NCI-H345 (cell line): ENCODE data around the gene PLGRKT.
A peak's percentile ranks its signal among the peaks of the same experiment; 100 is the strongest.
"Not testable (repeated sequence)": the region's sequence is repeated elsewhere in the genome, so short reads cannot be mapped to it uniquely, and the experiment has no call there.

Source experiments
- DNase-seq: peaks from one replicate; lab custom pipeline; 2025; lab: John Stamatoyannopoulos, UW

PLGRKT gene, protein sequence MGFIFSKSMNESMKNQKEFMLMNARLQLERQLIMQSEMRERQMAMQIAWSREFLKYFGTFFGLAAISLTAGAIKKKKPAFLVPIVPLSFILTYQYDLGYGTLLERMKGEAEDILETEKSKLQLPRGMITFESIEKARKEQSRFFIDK

DNA sequence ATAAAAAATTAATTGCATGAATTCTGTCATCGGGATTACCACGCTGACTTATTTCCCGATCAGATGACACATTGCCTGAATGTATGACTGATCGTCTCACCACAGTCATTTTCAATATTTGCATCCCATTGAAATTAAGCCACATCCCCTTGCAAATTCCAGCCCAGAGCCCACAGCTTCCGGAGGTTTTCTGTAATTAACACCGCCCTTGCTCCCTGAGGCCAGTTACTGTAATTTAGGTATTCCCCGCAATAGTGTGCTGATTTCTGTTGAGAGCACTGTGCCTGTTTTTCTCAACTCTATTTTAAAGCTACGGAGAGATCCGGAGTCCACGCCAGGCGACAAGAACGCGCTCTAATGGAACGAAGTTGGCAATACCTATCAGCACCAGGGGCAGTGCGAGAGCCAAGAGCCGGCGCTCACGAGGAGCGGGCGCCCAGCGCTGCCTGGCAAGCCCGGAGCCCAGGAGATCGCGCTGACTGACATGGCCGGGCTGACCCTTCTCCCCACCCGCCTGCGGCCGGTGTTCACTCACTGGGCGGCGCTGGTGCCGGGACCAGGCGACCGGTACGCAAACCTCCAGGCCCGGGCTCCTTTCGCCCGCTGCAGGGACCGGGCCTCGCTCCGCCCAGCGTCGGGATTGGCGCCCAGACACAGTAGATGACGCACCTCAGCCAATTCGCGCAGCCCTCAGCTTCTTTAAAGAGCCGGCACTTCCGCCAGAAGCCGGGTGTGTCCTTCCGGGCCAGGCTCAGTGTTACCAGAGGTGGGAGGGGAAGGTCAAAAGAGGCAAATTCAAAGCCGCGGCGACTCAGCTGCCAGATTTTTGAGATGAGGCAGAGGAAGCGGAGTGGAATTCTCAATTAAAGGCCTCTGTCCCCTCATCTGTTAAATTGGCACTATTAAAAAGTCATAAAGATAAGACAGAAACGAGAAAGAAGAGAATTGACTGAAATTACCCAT lies at the start of gene PLGRKT:
PLGRKT (minus strand) TSS at position 672 of the 963 bp plus-strand sequence. CDS start 5,948 bp downstream, outside the sequence.
- peak; percentile 97 for DNase-seq

DNA sequence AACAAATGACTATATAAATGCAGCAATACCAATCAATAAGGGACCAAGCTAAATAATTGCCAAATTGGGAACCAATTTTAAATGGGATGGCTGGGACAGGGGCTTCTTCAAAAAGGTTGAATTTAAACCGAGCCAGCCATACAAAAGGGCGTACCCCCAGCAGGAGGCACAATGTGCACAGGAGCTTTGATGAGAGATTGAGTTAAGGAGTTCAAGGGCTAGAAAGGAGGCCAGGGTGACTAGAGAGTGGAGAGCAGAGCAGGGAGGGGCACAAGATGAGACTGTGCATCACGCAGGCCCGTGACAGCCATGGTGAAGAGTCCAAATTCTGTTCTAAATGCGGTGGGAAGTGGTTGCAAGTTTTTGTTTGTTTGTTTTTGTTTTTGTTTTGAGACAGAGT lies 49.3 kb upstream of the PLGRKT start:
- no peak for DNase-seq

GRCh38 chr9:5485378-5486085 lies 47.8 kb upstream of the PLGRKT start:
- DNase-seq: no peak

- no peak for DNase-seq
These were observed 45.6 kb upstream of the PLGRKT start for GRCh38 chr9:5483306-5483705.

GRCh38 chr9:5482194-5482593 lies 44.5 kb upstream of the PLGRKT start:
- no peak for DNase-seq

GRCh38 chr9:5481322-5482040 lies 43.8 kb upstream of the PLGRKT start:
- DNase-seq: no peak

DNA sequence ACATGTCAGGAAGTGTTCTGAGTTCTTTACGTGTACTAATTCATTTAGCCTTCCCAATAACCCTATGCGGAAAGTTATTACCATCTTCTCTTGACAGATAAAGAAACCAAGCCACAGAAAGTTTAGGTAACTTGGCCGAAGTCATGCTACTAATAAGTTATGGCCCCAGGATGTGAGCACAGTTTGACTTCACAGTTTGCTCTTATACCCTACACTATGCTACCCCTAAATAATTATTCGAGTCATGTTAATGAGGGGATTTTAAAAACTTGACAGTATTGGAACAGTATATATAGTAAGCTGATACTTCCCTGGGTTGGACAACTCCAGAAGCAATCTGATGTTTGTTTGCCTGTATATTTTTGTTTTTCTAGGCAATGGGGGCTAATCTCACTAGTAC lies 43.2 kb upstream of the PLGRKT start:
- DNase-seq: no peak

DNA sequence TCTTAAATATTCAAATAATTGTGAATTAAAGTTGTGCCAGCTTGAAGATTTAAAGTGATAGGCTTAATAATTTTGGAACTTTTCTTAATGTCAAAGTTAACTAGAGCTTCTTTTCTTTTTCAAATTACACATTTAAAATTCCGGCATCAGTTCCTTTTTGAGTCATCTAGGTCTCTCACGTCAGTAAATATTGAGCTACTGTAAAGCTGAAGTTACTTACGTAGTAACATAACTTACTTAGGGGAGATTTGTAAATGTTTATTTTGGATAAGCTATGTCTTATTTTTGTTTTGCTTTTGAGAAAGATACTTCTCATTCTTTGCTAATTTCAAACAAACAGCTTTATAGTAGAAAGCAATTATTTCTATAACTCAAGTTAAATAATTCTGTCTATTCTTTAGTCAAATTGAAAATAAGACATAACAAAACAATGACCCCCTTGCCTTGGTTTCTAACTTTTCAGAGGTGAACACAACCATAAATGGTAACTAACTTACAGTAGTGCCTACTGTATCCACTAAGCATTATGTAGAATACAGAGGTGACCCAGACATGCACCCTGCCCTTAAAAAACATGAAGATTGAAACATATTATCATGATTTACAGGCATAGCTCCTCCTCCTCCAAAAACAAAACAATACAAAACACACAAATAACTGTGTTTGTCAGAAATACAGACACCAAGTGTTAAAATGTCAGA lies 42.4 kb upstream of the PLGRKT start:
- DNase-seq: no peak

GRCh38 chr9:5478206-5478605 lies 40.5 kb upstream of the PLGRKT start:
- DNase-seq: no peak

DNA sequence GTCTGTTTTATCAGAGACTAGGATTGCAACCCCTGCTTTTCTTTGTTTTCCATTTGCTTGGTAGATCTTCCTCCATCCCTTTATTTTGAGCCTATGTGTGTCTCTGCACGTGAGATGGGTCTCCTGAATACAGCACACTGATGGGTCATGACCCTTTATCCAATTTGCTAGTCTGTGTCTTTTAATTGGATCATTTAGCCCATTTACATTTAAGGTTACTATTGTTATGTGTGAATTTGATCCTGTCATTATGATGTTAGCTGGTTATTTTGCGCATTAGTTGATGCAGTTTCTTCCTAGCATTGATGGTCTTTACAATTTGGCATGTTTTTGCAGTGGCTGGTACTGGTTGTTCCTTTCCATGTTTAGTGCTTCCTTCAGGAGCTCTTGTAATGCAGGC lies 37.9 kb upstream of the PLGRKT start:
- not testable (repeated sequence) for DNase-seq

DNA sequence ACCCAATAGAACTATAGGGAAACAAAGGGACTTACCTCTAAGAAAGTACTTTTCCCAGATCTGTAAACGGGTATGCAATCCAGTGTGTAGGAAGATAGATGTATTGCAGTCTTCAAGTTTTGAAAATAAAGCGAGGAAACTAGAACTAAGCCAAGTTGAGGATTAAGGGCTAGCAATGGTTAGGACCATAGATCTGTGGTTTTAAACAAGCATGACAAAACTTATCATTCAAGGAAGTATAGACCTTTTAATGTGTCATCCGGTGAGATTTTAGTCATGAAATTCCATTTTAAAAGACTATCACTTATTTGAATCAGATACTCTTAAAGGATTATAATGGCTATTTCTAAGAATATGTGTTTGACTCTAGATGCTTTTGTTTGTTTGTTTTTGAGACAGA lies 33.1 kb upstream of the PLGRKT start:
- no peak for DNase-seq

- DNase-seq: no peak
These were observed 32.4 kb upstream of the PLGRKT start for GRCh38 chr9:5470122-5470521.

- DNase-seq: no peak
These were observed 31.1 kb upstream of the PLGRKT start for GRCh38 chr9:5468850-5469249.

- no peak for DNase-seq
These were observed 29.0 kb upstream of the PLGRKT start for GRCh38 chr9:5466766-5467165.

- no peak for DNase-seq
These were observed 28.3 kb upstream of the PLGRKT start for GRCh38 chr9:5466005-5466404.

DNA sequence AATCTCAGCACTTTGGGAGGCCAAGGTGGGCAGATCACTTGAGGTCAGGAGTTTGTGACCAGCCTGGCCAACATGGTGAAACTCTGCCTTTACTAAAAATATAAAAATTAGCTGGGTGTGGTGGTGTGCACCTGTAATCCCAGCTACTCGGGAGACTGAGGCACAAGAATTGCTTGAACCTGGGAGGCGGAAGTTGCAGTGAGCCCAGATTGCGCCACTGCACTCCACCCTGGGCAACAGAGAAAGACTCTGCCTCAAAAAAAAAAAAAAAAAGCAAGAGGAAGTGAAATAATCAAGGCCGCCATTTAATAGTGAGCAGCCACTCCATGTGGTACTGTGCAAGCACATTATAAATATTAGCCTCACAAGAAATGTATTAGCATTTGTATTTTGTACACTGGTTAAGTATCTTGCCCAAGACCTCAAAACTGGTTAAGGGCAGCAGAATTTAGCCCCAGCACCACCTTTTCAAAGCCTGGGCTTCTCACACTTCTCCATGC lies 27.2 kb upstream of the PLGRKT start:
- not testable (repeated sequence) for DNase-seq

DNA sequence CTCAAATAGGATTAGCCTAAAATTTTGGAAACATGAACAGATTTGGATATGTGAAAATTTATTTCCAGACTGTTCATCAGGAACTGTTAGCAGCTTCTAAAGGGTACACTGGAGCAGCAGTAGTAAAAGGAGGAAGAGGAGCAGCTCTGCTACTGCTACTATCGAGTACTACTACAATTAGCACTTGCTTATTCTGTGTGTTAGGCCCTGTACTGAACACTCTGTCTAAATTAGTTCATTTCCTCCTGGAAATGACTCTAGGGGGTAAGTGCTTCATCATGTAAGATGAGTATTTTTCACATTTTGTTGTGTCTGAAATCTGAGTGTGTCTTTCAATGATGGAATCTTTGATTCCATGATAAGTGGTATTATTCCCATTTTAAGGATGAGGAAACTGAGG lies 22.4 kb upstream of the PLGRKT start:
- DNase-seq: no peak

DNA sequence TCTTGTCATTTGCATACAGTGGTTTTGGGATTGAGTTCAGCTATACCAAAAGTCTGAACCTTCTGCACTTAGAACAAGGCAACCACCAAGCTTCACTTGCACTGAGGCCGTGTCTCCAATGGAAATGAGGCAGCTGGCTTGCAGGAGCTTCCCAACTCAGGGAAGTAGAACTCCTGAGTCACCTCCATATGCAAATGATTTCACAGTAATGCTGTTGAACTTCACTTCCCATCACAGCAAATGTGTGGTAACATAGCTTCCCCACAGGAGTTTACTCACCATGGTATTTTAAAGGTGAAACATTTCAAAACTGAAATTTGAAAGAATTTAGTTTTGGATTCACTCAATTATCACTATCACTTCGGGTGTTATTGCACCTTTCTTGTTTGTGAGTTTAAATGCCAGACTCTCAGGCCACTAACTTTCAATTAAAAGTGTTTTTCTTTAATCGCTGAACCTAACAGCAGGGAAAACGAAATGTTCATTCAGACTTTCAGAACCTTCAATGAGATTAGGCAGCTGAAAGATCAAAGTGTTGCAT lies 21.6 kb upstream of the PLGRKT start:
- DNase-seq: no peak

DNA sequence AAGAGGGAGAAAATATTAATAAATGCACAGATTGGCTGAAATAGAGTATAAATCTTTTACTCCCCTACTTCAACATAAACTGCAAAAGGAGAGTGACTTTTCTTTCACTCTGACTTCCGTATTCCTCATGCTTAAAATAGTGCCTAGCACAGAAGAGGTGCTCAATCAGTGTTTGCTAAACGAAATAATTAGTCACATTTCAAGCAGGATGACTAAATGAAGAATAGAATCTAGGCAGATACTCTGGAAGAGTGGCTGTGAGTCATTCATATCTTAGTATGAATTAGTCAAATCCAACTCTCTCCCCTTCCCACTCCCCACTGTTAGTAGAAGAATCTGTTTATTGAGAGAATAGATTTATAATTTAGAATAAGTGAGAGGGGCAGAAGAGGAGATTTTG lies 17.5 kb upstream of the PLGRKT start:
- DNase-seq: no peak

DNA sequence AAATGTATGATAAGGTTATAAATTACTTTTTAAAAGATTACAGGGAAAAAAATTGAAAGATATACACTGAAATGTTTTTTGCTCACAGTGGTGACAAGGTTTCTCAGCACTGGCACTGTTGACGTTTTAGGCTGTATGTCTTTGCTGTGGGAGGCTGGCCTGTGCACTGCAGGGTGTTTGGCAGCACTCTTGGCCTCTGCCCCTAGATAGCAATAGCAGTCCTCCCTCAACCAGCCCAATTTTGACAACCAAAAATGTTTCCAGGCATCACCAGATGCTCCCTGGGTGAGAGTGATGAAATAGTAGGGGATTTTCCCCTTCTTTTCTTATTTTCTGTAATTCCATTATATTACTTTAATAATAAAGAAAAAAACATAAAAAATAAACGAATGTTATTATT lies 15.9 kb upstream of the PLGRKT start:
- no peak for DNase-seq

DNA sequence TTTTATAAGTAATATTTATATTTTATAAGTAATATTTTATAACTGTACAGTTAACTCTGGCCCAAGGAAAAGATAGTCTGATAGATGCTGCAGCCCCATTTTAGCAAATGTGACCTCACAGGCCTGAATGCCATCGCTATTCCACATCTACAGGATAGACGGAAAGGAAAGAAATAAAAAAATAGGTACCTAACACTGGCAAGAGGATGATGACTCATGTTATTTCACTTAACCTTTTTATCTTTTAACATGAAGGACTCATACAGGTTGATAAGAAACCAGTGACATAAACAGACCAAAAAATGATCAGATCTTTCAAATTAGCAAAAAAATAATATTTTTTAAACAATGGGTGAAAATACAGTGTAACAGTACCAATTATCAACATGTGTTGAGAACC lies 15.3 kb upstream of the PLGRKT start:
- no peak for DNase-seq
